GM12874 (cell line): ENCODE measurements around the gene FOXP1.

ENCODE experiments used
- CTCF ChIP-seq: IDR thresholded peaks from 2 replicates; pipeline ENCODE4 v1.5.1; 2011; ENCODE audit warnings: low read depth, mild to moderate bottlenecking, control low read depth, low read length, moderate library complexity; ENCODE audit not compliant: insufficient read depth

The FOXP1 gene

DNA sequence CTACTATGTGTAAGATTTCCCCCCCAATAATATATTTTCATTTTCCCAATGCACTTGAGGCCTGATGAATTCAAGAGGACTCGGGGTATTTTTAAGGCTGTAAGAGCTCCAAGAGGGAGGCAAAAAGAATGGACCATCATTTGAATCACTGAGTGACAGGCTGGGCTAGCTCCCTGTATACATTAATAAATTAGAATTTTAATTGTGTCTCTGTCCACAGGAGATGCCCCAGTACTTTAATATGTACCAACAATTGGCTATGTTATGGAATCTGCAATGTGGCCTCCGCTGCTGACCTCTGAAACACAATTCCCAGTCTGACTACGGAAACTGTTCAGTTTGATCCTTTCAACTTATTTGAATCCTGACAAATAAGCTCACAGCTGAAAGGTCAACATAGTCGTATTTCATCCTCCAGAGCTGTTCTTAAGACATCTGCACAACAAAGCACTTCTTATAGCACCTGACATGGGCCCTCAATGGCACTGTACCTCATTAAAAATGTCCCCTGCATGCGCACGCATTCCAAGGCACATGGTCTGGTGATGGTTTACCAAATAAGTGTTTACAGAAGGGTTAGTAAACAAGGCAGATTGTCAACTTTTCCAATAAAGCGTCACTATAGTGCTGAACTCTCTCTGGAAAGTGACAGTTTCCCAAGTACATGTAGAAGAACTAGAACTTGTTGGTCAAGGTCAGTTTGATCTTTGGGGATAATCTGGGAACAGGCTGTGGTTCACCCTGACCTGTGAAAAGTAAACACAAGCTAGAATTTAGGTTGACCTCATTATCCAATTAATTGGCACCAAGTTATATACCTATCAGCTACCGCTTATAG lies 472.9 kb downstream of the FOXP1 start:
- TF ChIP-seq CTCF: no peak

DNA sequence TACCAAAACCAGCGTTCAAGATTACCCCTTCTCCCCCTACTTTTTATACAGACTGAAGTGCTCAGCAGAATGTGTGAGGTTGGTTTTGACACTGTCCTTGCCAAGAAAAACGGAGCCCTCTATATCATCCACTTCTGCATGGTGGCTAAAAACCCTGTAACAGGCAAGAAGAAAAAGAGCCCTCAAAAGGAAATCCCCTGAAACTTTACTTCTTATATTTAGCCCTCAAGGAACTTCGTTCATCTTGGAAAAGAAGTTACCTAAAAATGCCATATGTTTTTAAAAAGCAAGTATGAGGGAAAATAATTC lies 473.6 kb downstream of the FOXP1 start:
- no peak for TF ChIP-seq CTCF

- no peak for TF ChIP-seq CTCF
These were observed 474.1 kb downstream of the FOXP1 start for GRCh38 chr3:71109241-71109976.

GRCh38 chr3:71107926-71108325 lies 475.6 kb downstream of the FOXP1 start:
- no peak for TF ChIP-seq CTCF

- TF ChIP-seq CTCF: no peak
These were observed 478.6 kb downstream of the FOXP1 start for GRCh38 chr3:71104976-71105375.

GRCh38 chr3:71104556-71104955 lies 479.0 kb downstream of the FOXP1 start:
- no peak for TF ChIP-seq CTCF

GRCh38 chr3:71104121-71104541 lies 479.4 kb downstream of the FOXP1 start:
- no peak for TF ChIP-seq CTCF
